Amniotic epithelial cell (primary cell): ENCODE results near the gene STAB2.

Experiments
- DNase-seq: peaks from one replicate; pipeline ENCODE4 v3.0.0-alpha.2; 2010; ENCODE audit warnings: low read depth

Gene STAB2

DNA sequence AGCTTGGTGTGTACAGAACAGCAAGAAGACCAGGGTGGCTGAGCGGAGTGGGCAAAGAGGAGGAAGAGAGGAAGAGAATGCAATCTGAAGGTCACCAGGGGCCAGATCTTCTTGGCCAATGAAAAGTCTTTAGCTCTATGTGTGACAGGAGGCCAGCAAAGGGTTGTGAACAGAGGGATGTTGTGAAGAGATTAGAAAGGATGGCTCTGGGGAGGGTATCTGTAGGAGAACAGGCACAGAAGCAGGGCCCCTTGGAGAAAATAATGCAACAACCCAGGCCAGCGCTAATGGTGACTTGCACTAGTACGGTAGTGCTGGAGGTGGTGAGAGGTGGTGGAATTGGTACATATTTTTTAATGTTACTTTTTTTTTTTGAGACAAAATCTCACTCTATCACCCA lies 156.7 kb downstream of the STAB2 start:
- no peak for DNase-seq

DNA sequence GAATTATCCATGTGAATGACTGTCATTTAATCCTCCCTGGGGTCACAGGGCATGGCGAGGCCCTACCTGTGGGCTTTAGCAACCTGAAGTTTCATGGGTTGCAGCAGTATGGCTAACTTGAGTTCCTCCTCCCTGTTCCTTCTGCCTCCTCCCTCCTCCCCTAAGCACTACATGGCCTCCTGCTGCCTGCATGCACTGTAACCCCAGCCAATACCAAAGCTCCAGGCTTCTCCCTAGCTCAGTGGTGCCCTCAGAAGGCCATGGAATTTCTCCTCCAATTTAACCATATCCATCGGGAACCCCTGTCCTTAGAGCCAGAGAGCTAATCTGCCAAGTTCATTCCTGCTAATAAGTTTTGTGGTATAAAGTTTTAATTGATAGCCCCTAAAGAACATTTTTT lies 158.9 kb downstream of the STAB2 start:
- DNase-seq = no peak

DNA sequence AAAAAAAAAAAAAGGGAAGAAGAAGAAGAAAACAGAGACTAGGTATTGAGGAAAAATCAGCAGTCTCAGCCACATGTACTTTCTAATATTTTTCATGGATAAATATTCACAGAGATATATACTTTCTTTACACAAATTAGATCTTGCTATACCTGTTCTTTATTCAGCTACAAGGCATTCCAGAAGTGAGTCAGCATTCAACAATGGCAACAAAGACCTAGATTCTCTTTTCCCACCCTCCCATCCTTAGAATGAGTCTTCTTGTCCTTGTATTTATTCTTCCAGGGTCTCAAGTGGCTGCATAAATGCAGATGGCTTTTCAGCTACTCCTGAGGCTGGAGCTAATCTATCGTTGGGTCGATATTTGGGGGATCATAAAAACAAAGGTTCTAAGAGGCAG lies 160.9 kb downstream of the STAB2 start:
- DNase-seq = no peak

DNA sequence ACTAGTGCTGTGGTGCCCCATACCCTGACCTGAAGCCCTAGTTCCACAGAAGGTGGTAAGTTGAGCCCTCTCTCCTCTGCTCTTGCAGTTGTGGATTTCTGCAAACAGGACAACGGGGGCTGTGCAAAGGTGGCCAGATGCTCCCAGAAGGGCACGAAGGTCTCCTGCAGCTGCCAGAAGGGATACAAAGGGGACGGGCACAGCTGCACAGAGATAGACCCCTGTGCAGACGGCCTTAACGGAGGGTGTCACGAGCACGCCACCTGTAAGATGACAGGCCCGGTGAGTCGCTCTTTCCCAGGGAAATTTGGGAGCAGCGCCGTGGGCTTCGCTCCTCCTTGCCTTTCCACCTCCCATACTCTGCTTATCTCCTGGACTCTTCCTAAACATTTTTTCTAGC lies 161.8 kb downstream of the STAB2 start:
- DNase-seq = no peak

DNA sequence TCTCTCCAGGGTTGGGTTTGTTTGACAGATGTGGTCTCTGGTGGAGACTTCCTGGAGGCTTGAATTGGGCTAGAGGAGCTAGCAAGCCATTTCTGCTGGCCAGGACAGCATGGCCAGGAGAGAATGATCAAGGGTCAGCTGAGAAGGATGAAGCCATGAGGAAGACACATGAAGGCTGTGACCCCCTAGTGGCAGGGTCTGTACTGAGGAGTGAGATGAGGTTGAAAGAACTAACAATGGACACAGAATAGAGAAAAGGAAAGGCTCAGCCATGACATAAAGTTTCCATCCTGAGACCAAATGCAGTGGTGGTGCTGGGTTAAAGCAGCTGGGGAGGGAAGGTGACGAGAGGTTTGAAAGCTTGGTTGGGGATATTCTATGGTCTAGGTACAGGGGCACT lies 164.1 kb downstream of the STAB2 start:
- no peak for DNase-seq

DNA sequence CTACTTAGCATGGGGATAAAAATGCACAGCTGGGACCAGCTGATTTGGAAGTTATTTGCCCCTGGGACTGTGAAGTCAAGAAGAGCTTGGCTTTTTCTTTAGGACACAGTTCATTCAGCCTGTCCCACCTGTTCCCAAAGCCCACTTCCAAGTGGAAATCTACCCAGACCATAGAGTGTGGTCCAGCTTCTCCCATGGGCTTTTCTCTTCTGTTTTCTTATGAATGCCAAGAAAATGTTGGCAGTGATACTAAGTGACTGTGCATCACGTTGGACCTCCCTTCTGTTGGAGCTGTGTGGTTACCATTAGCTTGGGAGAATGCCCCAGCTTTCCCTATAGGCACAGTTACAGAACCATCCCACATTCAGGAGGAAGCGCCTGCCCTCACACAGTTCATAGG lies 164.5 kb downstream of the STAB2 start:
- DNase-seq = no peak

DNA sequence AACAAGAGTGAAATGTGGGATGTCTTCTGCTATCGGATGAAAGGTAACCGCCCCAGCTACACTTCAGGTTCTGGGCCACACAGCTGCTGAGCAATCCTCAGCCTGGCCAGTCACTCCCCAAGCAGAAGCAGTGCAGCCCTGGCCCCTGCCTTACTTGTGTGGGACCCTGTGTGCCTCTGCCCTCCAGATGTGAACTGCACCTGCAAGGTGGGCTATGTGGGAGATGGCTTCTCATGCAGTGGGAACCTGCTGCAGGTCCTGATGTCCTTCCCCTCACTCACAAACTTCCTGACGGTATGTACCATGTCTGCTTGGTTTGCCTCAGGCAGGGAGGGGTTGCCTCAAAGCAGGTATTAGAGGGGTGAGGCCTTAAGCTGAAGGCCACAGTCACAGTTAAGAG lies 168.4 kb downstream of the STAB2 start:
- DNase-seq = no peak

DNA sequence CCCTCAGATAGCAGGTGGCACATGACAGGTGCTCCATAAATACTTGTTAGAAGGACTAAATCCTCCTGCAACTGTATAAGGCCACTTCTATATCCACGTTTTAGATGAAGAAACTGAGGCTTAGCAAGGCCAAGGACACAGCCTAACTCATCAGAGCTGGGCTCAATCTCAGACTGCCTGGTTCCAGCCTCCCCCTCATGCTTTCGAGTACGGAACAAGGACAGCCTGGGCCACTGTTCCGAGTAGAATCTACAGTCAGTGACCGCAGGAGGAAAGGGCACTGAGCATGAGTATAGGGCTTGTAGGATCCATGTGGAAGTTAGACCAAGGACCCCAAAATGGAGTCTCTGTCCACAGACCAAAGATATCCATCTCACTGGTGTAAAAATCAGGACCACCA lies 169.4 kb downstream of the STAB2 start:
- DNase-seq = no peak

DNA sequence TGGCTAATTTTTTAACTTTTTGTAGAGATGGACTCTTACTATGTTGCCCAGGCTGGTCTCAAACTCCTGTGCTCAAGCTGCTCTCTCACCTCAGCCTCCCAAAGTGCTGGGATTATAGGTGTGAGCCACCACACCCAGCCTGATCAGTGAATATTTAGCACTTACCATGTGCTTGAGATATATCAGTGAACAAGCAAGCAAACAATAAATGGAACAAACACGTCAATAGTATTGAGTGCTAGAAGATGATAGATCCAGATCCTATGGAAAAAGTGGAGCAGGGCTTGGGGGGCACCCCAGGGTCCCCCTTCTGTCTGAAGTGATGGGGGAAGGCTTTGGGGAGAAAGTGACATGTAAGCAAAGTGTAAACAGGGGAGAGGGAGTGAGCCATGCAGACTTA lies 170.2 kb downstream of the STAB2 start:
- no peak for DNase-seq

DNA sequence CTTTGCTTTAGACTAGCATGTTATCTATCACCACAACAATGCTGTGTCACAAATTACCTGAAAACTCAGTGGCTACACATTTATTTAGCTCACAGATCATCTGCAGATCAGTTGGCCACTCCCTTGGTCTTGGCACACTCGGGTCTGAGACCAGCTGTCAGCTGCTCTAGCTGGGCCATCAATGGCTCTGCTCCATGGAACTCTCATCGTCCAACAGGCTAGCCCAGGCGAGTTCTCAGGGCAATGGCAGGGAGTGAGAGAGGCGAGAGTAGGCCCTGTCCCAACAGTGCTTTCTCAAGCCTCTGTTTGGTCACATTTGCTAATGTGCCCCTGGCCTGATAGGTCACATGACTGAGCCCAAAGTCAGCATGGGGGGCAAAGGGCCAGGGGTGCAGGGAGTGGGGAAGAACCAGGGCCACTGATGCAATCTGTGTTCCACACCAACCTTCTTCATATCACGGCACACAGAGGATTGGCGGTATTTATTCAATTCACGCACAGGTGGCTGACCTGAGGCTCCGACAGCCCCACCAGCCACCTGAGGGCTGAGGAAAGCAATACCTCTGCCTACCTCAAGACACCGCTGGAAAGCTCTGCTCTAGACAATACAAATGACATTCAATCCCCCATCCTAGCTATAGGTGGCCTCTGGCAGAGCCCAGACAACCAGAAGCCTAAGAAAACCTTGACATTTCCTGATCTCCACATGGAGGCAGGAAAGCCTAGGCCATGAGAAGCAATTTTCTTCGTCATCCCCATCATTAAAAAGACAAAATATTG lies 171.4 kb downstream of the STAB2 start:
- DNase-seq = no peak

DNA sequence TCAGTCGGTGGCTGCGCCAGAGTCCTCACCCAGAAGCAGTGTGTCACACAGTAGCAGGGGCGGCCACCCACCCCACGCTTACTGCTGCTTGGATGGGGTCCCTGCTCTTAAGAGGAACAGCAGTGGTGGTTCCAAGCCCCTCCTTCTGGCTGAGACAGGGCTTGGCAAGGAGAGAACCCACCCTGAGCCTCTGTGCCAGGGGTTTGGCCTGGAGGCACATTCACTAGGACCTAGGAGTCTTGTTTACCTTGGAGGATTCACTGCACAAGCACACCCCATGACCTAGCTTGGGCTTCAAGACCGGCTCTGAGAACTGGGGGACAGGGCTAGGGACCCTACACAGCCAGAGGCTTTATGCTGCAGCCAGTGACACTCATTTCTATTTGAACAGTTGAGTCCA lies 175.4 kb downstream of the STAB2 start:
- no peak for DNase-seq

DNA sequence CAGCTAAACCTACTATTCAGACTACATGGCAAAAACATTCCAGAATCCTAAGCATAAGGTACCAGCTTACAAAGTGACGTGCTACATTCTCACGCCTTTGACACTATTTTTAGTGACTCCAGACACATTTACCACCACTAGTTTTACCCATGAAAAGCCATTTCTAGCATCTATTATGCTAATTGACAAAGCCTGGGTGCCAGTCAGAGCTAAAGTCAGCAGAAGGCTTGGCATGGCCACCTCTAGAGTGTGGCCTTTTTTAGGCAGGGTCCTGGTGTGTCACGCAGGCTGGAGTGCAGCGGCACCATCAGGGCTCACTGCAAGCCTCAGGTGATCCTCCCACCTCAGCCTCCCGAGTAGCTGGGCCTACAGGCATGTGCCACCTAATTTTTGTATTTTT lies 178.2 kb downstream of the STAB2 start:
- DNase-seq = no peak

DNA sequence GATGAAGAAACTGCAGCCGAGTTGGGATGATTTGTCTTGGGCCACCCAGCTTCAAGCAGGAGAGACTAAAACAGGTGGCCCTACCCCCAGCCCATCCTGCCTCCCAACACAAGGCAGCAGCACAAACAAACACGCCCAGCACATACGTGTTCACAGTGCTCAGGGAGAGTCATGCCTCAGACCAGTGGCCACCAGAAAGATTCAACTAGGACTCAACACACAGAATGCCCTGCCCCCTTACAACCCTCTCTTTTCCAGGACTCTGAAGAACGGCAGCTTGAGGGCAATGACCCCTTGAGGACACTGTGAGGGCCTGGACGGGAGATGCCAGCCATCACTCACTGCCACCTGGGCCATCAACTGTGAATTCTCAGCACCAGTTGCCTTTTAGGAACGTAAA lies 179.0 kb downstream of the STAB2 start:
- no peak for DNase-seq

DNA sequence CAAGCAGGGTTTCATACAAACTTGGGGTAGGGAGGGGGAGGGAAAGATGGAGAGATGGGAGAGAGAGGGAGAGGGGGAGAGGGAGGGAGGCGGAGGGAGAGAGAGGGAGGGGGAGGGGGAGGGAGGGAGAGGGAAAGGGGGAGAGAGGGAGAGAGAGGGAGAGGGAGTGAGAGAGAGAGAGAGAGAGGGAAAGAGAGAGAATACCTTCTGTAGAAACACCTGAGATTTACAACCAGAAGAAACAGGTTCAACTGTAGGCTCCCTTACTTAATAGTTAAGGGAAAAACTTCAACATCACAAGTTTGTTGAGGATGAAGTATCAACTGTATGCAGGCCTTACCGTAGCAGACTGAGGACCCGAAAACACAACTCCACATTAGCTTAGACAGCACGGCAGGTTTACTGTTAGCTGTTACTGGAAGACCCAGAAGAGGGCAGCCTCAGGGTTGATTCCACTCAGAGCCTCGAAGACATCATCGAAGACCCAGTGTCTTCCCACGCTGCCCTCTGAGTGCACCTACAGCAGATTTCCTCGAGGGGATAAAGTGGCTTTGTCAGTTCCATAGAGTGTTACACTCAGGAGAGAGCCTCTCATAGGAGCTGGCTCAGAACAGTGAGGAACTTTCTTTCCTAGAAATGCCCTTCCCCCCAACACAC lies 181.5 kb downstream of the STAB2 start:
- DNase-seq = no peak

DNA sequence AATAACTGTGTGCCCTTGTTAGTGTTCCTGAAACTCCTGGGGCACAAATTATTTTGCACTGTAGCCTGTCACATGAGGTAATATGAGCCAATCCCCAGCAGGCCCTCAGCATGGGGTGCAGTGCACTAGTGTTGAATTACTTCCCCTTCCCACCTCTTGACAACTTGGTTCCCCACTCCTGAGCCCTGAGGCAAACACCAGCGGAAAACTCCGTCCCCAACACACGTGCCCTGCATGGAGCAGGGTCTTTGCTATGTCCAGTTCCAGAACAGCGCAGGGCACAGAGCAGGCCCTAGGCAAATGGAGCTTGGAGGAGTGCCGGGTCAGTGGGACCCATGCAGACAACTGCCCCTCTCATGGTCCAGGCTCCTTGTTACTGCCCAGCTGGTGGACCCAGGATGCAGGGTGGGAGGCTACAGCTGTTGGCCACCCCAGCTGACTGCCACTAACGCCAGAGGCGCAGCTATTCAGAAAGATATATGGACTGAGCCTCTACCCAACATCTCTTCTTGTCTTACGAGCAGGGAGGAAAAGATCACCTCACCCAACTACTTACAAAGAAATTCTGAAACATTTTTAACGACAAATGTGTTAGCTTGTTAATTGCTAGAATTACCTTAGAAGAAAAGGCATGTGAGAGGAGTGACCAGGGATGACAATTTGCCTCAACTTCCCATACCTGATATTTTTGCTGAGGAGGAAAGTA lies 182.3 kb downstream of the STAB2 start:
- DNase-seq = no peak

DNA sequence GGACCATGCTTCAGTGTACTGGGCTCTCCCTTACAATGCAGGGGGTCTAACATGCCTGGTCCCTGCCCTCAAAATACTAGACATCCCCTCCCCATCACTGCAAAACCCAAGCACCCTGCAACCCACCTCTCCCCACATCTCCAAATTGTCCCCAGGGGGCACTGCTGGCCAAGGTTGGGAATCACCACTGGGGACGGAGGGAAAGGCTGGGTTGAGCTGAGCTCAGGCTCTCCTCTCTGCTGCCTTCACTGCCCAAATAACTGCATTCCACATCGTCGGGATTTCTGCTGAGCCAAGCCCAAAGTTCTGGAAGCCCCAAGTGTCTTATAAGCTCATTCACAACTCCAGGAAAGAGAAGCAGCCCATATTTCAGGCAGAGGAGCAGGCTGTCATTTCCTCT lies 184.4 kb downstream of the STAB2 start:
- DNase-seq = peak; percentile 44

DNA sequence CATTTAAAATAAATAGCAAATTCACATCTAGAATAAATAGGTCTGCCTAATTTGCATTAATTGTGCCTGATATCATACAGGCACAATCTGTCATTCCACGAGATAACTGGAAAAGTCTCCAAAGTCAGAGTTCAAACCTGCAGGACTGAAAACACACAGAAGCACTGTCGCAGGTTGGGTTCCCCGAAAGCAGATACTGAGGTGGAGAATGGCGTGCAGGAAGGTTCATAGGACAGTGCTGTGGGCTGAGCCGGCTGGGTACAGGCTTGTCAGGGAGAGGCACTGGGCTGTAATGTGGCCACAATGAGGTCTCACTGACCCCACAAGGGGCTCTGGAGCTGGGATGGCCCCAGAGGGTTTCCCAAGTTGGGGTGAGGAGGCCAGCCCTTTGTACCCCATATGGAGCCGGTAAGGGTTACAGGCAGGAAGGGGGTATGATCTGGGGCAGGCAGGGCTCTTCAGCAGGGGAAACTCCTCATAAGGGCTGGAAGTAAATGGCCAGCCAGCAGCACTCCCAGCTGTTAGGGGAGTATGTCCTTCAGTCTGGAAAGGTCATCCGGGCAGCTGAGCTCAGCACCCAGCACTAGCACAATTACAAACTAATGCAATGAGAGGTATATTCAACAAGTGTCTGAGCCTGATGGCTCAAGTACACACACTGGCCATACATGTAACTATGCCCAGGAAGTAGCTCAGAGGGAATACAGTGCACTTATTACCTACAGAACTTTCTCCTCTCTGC lies 185.5 kb downstream of the STAB2 start:
- DNase-seq = no peak

DNA sequence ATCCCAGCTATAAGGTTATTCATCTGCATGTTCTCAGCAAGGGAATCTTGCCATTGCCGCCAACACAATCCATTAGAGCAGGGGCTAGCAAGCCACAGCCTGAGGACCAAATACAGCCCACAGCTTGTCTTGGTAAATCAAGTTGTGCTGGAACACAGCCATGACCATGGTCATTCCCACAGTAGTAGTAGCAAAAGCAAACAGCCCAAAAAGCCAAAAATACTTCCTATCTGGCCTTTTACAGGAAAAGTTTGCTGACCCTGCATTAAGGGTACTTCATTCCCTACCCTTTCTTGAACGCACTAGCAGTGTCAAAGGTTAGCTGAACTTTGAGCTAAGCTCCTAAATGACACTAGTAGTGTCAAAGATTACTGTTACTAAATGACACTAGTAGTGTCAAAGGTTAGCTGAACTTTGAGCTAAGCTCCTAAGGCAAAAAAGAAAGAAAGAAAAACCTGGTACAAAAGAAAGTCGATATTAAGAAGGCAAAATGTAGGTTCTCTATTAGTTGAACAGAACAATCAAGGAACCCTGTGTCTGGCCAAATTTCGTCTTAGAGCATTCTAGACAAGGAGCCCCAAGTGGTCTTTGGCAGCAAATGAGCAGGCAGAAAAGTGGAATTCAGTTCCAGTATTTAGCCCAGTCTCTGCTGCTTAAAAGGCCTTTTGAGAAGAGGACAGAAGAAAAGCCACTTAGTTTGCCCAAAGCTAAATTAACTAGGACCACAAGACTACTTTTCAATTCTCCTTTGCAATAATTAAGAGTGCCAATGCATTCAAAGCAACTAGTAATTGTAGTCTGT lies 186.2 kb downstream of the STAB2 start:
- DNase-seq = no peak

DNA sequence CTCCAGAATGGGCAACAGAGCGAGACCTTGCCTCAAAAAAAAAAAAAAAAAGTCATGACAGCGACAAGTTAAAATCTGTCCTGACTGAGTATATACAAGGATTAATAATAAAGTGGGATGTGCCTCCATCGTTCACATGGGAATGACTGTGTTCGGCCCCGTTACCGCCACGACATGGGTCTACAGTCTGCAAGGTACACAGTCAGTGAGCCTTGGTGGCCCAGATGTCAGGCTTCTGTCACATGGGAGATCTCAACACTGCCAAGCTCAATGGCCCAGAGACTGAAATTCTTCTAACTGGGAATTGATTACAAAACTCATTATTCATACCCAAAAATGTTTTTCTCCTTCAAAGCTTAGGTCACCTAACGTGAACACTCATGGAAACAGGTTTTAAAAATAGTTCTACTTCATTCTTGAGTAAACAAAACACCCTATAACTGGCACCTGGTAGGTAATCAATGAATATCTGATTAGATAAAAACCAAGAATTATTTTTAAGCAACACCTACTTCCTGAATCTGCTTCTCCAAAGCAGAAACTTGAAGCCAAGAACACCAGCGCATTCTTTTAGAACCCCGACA lies 188.0 kb downstream of the STAB2 start:
- DNase-seq = no peak

DNA sequence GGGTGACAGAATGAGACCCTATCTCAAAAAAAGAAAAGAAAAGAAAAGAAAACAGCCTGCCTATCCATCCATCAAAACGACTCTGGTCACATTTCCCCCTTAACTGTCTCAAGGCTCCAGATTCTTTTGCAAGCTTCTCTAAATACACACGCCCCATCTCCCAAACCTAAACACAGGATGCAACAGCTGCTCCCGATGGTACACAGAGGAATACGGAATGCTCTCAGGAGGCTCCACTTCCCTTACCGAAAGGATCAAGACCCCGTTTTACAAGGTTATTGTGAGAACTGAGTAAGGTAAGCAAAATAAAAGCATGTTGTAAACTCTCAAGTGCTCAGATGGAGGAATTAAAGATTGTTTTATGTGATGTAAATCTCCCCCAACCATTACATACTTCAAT lies 191.7 kb downstream of the STAB2 start:
- no peak for DNase-seq

DNA sequence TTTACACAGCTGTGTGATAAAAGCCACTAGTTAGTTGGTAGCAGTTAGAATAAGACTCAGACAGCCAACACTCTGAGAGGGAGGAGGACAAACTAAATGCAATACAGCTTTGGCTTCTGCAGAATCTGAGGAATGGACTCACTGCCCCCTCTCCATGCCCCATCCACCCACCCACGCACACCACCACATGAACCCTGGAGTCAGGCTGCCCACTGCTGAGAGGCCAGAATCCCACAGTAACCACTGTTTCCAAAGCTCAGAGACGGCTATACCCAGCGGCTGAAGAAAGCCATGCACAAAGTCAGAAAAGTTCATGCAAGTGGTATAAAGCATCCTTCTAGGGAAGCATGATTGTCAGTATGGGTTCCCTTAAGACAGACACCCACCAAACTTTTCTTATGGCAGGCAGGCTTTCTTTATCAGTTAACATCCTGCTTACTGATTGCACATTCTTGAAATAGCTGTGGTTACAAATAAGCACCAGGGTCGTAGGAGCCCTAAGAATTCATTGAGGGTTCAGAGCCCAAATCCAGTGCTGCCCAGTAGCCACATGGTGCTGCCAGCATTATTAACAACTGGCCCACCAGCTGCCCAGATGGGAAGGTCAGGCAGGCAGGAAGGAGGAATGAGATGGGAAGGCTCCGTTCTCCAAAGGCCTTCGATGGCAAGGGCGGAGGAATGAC lies 192.5 kb downstream of the STAB2 start:
- DNase-seq = peak; percentile 70
